ENCODE results near the gene EFCAB6.

DNA sequence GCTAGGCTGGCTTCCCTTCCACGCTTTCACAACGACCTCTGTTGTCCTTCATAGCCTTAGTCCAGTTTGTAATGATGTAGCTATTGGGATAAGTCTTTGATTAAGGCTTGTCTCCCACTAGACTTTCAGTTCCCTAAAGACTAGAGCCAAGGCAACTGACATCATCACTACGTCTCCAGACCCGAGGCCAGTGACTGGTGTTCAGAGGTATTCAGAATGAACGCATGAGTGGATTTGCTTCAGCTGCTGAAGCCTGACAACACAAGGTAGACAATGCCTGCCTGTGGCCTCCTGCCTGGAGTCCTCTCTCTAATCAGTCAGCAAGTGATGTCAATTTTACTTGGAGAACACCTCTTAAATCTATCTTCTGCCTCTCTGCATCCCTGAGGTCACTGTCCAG lies 13.6 kb downstream of the EFCAB6 start:
- TF ChIP-seq CTCF (IDR thresholded peaks at IDR 0.05) (no peak), ZFX (IDR thresholded peaks at IDR 0.05; ENCODE audit: borderline replicate concordance) (no peak)
